AG09309 (cell line): ENCODE results near the gene ADGRB3.

Source experiments
- DNase-seq: peaks from one replicate; pipeline ENCODE4 v3.0.0-alpha.2; 2010; ENCODE audit warnings: low read depth
- H3K4me3 ChIP-seq: 2 replicates; pipeline ENCODE4 v1.5.1; 2011; ENCODE audit warnings: mild to moderate bottlenecking, low read depth, low read length, moderate library complexity; ENCODE audit not compliant: control insufficient read depth
- TF ChIP-seq, protein P1 (sequence below): IDR thresholded peaks from 2 replicates; pipeline ENCODE4 v1.5.1; 2011; ENCODE audit warnings: mild to moderate bottlenecking, low read depth, low read length, inconsistent platforms; ENCODE audit not compliant: insufficient read depth, control insufficient read depth; ENCODE audit errors: missing control alignments

ADGRB3 gene

DNA sequence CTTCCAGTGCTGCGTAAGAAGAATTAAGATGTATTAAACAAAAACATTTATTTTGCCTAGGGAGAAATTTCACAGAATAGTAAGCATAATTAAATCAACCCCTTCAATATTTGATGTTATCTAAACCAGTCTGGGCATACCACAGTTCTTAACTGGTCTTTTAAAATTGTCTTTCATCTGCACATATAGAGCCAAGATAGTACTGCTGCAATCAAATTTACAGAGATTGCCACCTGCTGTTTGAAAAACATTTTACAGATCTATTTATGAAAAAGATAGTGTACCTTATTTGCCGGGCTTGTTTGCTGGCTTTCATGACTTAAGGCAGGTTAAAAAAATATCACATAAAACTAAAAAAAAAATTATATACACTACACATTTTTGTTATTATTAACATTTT lies 323.2 kb downstream of the ADGRB3 start:
- TF ChIP-seq, protein P1, sequence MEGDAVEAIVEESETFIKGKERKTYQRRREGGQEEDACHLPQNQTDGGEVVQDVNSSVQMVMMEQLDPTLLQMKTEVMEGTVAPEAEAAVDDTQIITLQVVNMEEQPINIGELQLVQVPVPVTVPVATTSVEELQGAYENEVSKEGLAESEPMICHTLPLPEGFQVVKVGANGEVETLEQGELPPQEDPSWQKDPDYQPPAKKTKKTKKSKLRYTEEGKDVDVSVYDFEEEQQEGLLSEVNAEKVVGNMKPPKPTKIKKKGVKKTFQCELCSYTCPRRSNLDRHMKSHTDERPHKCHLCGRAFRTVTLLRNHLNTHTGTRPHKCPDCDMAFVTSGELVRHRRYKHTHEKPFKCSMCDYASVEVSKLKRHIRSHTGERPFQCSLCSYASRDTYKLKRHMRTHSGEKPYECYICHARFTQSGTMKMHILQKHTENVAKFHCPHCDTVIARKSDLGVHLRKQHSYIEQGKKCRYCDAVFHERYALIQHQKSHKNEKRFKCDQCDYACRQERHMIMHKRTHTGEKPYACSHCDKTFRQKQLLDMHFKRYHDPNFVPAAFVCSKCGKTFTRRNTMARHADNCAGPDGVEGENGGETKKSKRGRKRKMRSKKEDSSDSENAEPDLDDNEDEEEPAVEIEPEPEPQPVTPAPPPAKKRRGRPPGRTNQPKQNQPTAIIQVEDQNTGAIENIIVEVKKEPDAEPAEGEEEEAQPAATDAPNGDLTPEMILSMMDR = no peak
- no peak overlapping the region for H3K4me3 ChIP-seq
- DNase-seq = no peak

DNA sequence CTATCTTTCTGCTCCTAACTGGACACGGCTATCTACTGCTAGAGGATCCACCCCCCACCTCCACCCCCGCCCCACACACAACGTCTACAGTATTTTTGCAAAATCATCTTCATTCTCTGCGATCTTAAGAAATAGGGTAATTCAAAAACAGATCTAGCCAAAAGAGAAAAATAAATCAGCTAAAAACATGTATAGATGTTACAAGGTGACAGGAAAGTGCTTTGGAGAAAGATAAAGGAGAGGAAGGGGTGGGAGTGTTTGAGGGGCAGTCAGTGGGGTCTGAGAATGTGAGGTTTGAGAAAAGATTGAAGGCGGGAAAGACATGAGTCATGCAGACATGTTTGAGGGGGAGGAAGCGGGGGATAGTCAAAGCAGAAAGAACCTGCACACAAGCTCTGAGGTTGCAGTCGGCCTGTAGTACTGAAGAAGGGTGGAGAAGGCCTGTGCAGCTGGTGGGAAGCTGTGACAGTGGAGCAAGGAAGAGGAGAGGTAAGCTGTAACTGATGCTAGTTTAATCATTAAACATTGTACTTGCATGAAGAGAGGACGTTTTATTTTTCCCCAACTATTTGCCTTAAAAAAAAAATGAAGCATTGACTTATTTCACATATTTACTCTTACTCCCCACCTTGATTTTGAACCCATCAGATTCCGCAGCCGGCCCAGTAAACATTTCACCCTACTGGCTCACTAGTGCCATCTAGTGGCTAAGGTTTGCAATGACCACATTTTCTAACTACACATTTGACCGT lies 332.6 kb downstream of the ADGRB3 start:
- TF ChIP-seq, protein P1 = peak; percentile 82
- DNase-seq = no peak
- H3K4me3 ChIP-seq = no peak overlapping the region

DNA sequence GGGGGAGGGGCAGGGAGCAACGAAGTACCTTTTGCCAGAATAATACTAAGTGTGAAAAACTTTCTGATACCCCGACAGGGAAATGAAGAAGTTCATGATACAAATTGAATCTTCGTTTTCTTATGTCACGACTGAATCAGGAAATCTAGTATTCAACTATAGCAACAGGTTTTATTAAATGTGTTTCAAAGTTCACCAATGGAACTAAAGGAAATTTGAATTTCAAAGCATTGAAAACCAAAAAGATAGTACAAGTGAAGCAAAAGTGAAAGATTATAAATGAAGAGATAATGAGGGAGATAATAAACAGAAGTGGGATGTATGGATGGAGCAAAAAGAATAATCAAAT lies 333.2 kb downstream of the ADGRB3 start:
- TF ChIP-seq, protein P1 = no peak
- H3K4me3 ChIP-seq = no peak overlapping the region
- DNase-seq = no peak

DNA sequence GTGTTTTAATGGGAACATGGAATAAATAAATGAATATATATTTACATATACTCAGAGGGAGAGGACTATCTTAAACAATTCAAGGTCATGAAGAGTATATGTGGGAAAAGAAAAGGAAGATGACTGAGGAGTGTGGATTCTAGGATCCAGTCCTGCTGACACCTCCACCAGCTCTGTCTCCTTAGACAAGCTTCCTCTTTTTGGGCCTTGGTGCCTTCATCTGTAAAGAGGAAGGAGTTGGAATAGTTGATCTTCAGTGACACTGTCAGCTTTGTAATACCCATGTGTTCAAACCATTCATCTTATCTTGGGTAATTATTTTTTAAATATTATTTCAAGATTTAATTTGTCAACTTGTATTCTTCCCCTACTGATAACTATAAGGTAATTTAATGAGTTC lies 338.0 kb downstream of the ADGRB3 start:
- DNase-seq = no peak
- TF ChIP-seq, protein P1 = no peak
- no peak overlapping the region for H3K4me3 ChIP-seq

DNA sequence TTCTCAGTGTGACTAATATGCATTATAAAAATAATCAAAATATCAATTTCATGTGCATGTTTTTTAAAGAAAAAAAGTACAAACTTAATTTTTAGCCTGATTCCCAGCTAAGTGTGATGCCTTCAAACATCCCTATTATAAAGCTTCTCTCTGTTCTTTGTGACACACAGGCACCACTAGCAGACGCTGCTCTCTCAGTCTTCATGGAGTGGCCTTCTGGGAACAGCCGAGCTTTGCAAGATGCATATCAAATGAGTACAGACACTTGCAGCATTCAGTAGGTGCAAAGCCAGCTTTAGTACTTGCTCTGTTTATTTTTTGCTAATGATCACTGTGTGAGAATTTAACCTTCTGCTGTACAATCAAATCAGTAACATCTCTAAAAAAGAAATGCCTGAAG lies 340.0 kb downstream of the ADGRB3 start:
- TF ChIP-seq, protein P1 = no peak
- DNase-seq = no peak
- no peak overlapping the region for H3K4me3 ChIP-seq

DNA sequence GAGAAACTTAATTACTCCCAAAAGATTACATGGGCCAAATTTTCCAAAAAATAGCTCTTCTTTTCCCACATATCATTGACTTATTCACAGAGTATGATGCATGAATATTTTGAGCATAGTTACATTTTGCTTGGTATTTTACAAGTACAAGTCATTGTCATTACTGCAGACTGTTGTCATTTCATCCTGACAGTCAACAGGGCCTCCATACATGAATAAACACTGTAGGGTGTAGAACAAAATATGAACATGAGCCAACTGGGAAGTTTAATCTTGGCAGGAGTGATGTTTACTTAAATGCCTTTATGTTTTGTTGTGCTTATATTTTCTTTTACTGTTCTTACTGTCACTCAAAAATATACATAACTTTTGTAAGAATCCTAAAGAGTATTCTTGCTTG lies 340.7 kb downstream of the ADGRB3 start:
- TF ChIP-seq, protein P1 = no peak
- no peak overlapping the region for H3K4me3 ChIP-seq
- DNase-seq = no peak

DNA sequence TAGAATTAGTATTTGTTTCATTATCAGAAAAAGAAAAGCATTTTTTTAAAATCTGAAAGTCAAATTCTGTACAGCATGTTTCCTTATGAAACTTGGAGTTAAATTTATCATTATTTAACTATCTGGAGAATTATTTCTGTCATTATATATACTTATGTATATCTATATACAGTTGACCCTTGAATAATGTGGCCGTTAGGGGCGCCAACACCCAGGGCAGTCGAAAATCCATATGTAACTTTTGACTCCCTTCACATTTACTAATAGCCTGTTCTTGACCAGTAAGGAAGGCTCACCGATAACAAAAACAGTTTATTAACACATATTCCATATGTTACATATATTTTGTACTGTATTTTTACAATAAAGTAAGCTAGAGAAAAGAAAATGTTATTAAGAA lies 341.2 kb downstream of the ADGRB3 start:
- no peak overlapping the region for H3K4me3 ChIP-seq
- no peak for DNase-seq
- TF ChIP-seq, protein P1 = no peak
